WERI-Rb-1 (cell line): ENCODE measurements around the gene TUBAL3.

Source experiments
- DNase-seq: peaks from one replicate; pipeline ENCODE4 v3.0.0-alpha.2; 2020
- H3K27ac ChIP-seq: fragments of 250-450 bp; sonication (Bioruptor Pico); 2 replicates; pipeline ENCODE4 v1.5.1; 2020; ENCODE audit warnings: mild to moderate bottlenecking, moderate library complexity
- H3K27me3 ChIP-seq: fragments of 250-450 bp; sonication (Bioruptor Pico); 2 replicates; pipeline ENCODE4 v1.5.1; 2021; ENCODE audit warnings: mild to moderate bottlenecking, low read depth, moderate library complexity; ENCODE audit not compliant: insufficient read depth, severe bottlenecking
- H3K36me3 ChIP-seq: fragments of 250-450 bp; sonication (Bioruptor Pico); 2 replicates; pipeline ENCODE4 v1.5.1; 2020; ENCODE audit warnings: mild to moderate bottlenecking, moderate library complexity
- H3K4me3 ChIP-seq: 2 replicates; pipeline ENCODE4 v1.5.1; 2011; ENCODE audit warnings: low read depth, mild to moderate bottlenecking, control low read depth, low read length
- H3K9me3 ChIP-seq: fragments of 250-450 bp; sonication (Bioruptor Pico); 2 replicates; pipeline ENCODE4 v1.5.1; 2021; ENCODE audit warnings: mild to moderate bottlenecking, moderate library complexity; ENCODE audit not compliant: severe bottlenecking
- CTCF ChIP-seq: IDR thresholded peaks from 2 replicates; pipeline ENCODE4 v1.5.1; 2011; ENCODE audit warnings: low read depth, mild to moderate bottlenecking, control low read depth, inconsistent platforms, low read length

Gene TUBAL3

GRCh38 chr10:5404208-5405041, at the start of gene TUBAL3:
Gene TUBAL3, minus strand, starts transcription at chr10:5404828. Its CDS starts 36 bp downstream, at chr10:5404792.
- Histone ChIP-seq H3K27ac (no peak within 1 kb of the TSS), H3K9me3 (no peaks in the 10 kb centered on the region), H3K27me3 (peaks cover 5% of the 10 kb centered on the region), H3K4me3 (no peak within 1 kb of the TSS), H3K36me3 (no peaks in the 10 kb centered on the region)
- DNase-seq: no peak
- no peak for TF ChIP-seq CTCF

GRCh38 chr10:5453749-5454489, 49.3 kb upstream of the TUBAL3 start:
- Histone ChIP-seq H3K36me3 (peaks cover 13% of the 10 kb centered on the region), H3K9me3 (no peaks in the 10 kb centered on the region), H3K27me3 (no peaks in the 10 kb centered on the region), H3K4me3 (no peak overlapping the region), H3K27ac (no peak overlapping the region)
- DNase-seq: no peak
- TF ChIP-seq CTCF: no peak

- Histone ChIP-seq H3K4me3 (no peak overlapping the region), H3K36me3 (peaks cover 10% of the 10 kb centered on the region), H3K27me3 (no peaks in the 10 kb centered on the region), H3K9me3 (no peaks in the 10 kb centered on the region), H3K27ac (no peak overlapping the region)
- no peak for DNase-seq
- no peak for TF ChIP-seq CTCF
These were observed 46.2 kb upstream of the TUBAL3 start for GRCh38 chr10:5450605-5451384.

- no peaks in the 10 kb centered on the region for H3K9me3 ChIP-seq
- DNase-seq: no peak
- no peak overlapping the region for H3K27ac ChIP-seq
- no peaks in the 10 kb centered on the region for H3K27me3 ChIP-seq
- TF ChIP-seq CTCF: no peak
- H3K36me3 ChIP-seq: peaks cover 6% of the 10 kb centered on the region
- H3K4me3 ChIP-seq: no peak overlapping the region
These were observed 45.2 kb upstream of the TUBAL3 start for GRCh38 chr10:5449823-5450222.

GRCh38 chr10:5449227-5449626, 44.6 kb upstream of the TUBAL3 start:
- Histone ChIP-seq H3K9me3 (no peaks in the 10 kb centered on the region), H3K27ac (no peak overlapping the region), H3K27me3 (no peaks in the 10 kb centered on the region), H3K4me3 (no peak overlapping the region), H3K36me3 (peaks cover 6% of the 10 kb centered on the region)
- DNase-seq: no peak
- TF ChIP-seq CTCF: no peak
